Measurements from ENCODE around the gene KCNC4.

Gene KCNC4

GRCh38 chr1:110230381-110231199 lies 20.5 kb downstream of the KCNC4 start:
- no peak for DNase-seq (ENCODE audit: low read depth, low spot score)

DNA sequence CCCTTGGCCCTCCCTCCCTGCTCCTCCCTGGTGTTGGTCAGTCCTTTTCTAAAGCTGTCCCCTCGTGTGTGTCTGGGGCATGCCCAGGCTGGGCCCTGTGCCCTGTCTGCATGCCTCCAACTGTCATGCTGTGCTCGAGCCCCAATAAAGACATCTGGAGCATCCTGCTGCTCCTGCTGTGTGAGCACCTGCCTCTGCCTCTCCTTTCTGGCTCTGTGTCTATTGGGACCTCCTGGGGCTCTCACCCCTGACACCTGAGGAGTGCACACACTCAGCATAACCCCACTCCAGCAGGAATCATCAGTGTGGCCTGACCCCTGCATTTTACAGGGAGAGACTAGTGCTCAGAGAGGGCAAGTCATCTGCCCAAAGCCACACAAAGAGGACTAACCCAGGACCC lies 23.7 kb downstream of the KCNC4 start:
- DNase-seq (ENCODE audit: low read depth, low spot score): no peak

- DNase-seq (ENCODE audit: low read depth, low spot score): no peak
Measured at GRCh38 chr1:110234691-110235090, 24.6 kb downstream of the KCNC4 start.

GRCh38 chr1:110235181-110235833 lies 25.2 kb downstream of the KCNC4 start:
- no peak for DNase-seq (ENCODE audit: low read depth, low spot score)

DNA sequence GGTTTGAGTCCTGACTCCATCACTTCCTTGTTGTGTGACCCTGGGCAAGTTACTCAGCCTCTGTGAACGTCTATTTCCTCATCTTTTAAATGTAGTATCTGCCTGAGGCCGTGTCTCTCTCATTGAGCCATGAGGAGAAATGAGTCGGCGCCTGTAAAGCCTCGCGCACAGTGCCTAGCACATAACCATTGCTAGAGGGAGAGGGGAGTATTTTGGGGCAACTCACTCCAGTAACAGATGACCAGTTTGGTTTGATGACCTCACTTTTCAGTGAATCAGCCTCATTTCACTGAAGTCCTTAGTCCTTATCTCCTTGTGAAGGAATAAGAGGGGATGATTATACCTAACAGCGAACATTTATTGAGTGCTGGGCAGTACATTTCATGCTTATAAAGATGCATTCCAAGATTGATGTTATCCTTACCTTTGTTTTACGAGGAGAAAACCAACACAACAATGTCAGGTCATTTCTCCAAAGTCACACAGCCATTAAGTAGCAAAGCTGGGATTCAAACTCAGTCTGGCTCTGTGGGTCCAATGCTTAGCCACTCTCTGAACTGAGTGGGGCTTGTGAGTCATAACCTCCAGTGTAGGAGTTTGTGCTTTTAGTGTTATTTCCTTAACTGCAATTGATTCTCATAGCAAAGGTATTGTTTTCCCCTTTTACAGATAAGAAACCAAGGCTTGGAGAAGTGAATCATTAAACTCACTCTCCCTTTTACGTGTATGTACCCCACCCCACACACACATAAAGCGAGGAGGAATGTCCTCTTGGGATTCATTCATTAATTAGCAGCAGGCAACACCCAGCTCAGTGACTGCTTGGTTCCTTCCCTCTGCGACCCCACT lies 25.9 kb downstream of the KCNC4 start:
- no peak for DNase-seq (ENCODE audit: low read depth, low spot score)

- no peak for DNase-seq (ENCODE audit: low read depth, low spot score)
Measured at GRCh38 chr1:110237386-110238152, 27.5 kb downstream of the KCNC4 start.

DNA sequence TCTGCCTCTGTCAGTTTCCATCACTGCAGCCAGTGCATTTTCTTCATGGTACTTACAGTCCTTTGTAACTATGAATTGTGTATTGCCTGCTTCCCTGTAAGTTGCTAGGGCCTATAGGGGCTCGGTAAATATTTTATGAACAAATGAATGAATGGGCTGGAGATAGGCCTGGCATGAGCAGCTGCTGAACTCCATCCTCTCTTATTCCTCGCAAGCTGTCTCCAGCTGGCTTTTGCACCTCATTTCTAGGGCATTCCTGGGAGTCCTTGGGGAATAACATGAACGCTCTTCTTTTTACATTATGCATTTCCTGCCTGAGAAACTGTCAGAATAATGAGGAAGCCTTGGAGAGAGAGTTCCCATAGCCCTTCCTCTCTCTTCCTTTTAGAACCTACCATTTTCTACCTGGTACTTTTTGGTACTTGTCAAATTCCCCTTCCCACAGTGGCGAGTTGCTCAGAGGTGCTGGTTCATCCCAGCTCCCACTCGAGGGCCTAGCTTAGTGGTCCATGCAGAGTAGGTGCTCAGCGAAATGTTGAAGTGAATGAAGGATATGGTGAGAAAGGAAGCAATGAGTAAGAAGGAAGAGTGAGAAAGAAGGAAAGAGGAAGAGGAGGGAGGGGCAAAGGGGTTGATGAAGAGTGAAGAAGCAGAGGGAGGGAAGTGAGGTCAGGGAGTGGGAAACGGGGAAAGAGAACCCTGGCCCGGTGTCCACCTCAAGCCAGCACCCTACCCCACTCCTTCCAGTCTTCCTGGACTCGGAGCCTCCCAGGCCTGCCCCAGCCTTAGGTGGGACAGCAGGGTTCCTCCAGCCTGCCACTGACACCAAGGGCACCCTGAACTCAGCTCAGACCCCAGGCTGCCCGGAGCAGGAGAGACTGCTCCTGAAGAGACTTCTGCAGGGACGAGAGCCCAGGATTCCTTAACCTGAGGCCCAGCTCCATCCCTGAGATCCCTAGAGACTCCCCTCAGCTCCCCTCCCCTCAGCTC lies 29.6 kb downstream of the KCNC4 start:
- no peak for DNase-seq (ENCODE audit: low read depth, low spot score)

DNA sequence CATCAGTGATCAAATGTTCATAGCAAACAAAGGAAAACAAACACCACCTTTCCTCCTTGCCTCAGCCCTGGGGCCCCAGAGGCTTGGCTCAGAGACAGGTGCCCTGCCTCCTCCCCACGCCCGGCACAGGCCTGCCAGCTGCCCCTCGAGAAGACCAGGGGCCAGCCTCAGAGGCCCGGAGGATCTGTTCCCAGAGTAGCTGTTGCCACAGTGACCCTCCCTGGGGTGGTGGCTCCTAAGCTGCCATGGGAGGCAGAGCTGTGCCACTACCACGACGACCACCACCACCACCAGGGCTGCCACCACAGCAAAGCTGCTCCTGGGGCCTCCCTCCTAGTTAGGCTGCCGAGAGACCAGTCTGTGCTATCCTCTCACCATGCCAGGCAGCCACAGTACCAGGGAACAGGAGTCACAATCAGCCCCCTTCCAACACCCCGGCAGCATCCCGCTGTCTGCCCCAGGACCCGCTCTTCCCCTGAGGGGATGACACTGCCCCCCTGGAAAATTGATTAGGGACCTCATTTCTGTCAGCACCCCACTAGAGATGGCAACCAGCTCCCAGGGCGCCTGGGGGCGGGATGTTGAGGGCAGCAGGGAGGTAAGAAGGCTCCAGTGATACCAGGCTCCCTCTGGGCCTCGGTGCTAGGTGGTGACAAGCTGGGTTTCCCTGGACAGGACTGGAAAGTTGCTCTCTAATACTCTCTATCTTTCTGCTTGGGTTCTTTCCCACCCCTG lies 30.5 kb downstream of the KCNC4 start:
- DNase-seq (ENCODE audit: low read depth, low spot score): no peak

DNA sequence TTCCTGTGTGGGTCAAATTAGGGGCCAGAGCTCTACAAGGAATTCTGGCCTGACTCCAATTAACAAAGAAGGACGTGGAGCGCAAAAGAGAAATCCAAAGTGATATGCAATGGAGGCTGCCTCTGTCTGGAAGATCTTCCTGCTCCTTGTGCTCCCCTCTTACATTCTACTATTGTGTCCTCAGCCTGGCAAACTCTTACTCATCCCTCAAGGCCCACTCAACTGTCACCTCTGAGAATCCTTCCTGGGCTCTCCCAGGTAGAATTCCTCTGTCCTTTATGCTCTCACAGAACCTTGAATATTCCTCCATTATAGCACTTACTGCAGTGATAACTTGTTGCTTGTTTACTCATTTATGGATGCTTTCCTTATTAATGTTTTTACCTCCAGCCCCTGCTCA lies 31.4 kb downstream of the KCNC4 start:
- no peak for DNase-seq (ENCODE audit: low read depth, low spot score)

GRCh38 chr1:110242062-110242461 lies 31.9 kb downstream of the KCNC4 start:
- DNase-seq (ENCODE audit: low read depth, low spot score): no peak

DNA sequence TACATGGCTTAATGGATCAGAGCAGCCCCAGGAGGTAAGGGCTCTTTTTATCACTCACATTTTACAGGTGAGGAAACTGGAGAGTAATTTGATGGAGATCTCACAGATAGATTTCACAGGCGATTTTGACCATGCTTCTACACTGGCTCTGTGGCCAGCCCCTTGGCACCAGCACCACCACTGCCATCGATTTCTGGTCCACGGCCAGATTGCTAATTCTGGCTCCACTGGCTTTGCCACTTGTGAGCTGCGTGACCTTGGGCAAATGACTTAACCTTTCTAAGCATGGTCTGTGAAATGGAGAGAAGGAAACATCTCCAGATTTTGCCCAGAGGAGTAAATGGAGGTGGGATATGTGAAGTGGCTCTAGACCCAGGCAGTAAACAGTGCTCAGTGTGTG lies 32.6 kb downstream of the KCNC4 start:
- DNase-seq (ENCODE audit: low read depth, low spot score): no peak

- DNase-seq (ENCODE audit: low read depth, low spot score): no peak
Measured at GRCh38 chr1:110243146-110243545, 33.0 kb downstream of the KCNC4 start.

DNA sequence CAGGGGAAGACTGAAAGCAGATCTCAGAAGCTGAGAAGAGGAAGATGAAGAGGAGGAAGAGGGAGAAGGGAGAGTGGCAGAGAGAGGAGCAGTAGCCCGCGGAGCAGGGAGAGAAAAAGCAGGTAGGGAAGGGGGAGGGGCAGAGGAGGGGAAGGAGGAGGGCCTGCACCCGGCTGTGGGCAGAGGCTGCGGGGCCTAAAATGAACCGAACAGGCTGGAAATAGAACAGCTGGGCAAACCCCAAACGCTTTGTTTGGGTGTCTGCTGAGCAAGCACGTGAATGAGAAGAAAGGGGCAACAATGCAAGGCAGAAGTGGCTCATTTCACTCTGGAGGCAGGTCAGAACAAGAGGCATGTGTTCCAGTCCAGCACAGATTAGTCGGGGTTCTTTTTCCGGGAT lies 33.5 kb downstream of the KCNC4 start:
- no peak for DNase-seq (ENCODE audit: low read depth, low spot score)

DNA sequence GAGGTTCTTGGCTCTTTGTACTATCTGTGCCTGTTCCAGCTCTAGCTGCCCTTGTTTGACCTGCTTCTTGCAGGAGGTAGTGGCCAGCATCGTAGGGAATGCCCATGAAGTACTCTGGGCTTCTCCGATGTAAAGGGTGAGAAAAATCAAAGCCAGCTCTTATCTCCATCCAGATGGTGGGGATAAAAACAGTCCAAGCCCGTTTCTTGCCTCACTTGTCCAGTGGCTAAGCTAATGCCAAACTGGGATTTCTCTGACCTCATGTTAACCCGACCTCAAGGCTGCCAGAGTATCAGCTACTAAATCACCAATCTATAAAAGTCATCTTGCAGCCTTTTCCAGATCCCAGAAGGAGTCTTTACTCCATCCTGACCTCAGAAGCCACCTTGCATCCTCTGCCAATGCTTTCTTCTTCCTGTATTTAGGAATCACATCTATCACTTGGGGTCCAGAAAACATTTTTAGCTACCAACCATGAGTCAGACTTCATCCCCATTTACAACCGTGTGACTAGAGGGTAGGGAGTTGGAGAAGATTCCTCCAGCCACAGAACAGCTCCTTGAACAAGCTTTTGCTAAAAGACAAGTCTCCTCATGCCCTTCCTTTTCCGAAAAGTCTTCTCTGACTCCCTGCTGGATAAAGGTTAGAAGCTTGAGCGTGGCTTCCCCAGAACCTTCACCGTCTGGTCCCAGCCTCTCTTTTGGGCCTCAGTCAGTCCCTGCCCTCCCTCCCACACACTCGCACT lies 35.9 kb downstream of the KCNC4 start:
- no peak for DNase-seq (ENCODE audit: low read depth, low spot score)

GRCh38 chr1:110248746-110249145 lies 38.6 kb downstream of the KCNC4 start:
- DNase-seq (ENCODE audit: low read depth, low spot score): no peak

DNA sequence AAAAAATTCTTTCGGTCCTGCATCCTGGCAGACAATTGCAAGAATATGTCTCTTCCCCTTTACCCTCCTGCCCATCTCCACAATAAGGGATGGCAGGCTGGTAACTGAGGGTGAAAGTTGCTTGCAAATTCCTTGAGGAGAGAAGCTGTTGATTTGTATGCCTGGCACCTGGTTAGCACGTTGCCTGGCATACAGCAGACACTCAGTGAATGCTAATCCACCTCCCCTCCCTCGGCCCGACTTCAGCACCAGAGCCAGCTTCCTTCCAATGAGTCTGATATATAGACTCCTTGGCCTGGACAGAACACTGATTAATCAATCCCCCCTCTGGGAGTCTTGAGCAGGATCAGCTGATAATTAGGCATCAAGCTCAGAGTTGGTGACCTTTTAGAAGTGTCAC lies 39.1 kb downstream of the KCNC4 start:
- DNase-seq (ENCODE audit: low read depth, low spot score): no peak

GRCh38 chr1:110250008-110250407 lies 39.9 kb downstream of the KCNC4 start:
- DNase-seq (ENCODE audit: low read depth, low spot score): no peak

- DNase-seq (ENCODE audit: low read depth, low spot score): no peak
Measured at GRCh38 chr1:110250749-110251148, 40.6 kb downstream of the KCNC4 start.

DNA sequence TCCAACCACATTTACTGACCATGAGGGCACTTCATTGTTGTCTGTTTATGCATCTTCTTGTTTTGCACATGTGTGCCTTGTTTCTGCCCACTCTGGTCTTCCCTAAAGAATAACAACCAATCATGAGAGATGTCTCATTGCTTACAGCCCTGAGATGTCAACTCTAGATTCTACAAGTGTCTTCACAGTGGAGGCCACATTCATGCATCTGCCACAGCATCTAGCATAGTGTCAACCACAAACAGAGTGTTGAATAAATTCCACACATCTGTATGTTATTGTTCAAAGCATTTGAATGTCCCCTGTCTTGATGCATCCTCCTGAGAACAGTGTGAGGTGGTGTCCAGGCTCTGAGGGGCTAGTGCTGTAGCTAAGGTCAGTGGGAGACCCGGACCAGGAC lies 43.1 kb downstream of the KCNC4 start:
- no peak for DNase-seq (ENCODE audit: low read depth, low spot score)
